GM12878 (cell line): ENCODE results near the gene OR8D1.

Source experiments
- ASH2L ChIP-seq: fragments of 300-600, 200-600 bp; sonication (generic); IDR thresholded peaks from 2 replicates; pipeline ENCODE4 v1.6.1; 2017; ENCODE audit warnings: low read depth, mild to moderate bottlenecking, borderline replicate concordance
- CEBPB ChIP-seq, 2 experiments: fragments of 150-350 bp in 1 of 2; IDR thresholded peaks; 2 replicates each; pipeline ENCODE4 v1.6.1; 2012 to 2014; ENCODE audit warnings: low read depth in 2 of 2, low read length in 2 of 2, borderline replicate concordance in 1 of 2, inconsistent platforms in 1 of 2
- CHD1 ChIP-seq: IDR thresholded peaks from 2 replicates; pipeline ENCODE4 v1.6.1; 2012; ENCODE audit warnings: low read depth, low read length, improper control_type of control experiment
- EZH2 ChIP-seq: IDR thresholded peaks from 2 replicates; pipeline ENCODE4 v1.6.1; 2012; ENCODE audit warnings: low read depth, mild to moderate bottlenecking, control low read depth, inconsistent platforms, low read length, borderline replicate concordance; ENCODE audit not compliant: control insufficient read depth
- JUND ChIP-seq: IDR thresholded peaks from 2 replicates; pipeline ENCODE4 v1.6.1; 2012; ENCODE audit warnings: low read depth, mild to moderate bottlenecking, low read length, improper control_type of control experiment, moderate library complexity
- MTA2 ChIP-seq: fragments of 450-650 bp; IDR thresholded peaks from 2 replicates; pipeline ENCODE4 v1.6.1; 2016; ENCODE audit warnings: low read depth, mild to moderate bottlenecking, moderate library complexity
- MYC ChIP-seq: IDR thresholded peaks from 2 replicates; pipeline ENCODE4 v1.6.1; 2011; ENCODE audit warnings: mild to moderate bottlenecking, low read length, moderate library complexity, inconsistent platforms; ENCODE audit not compliant: insufficient read depth, insufficient replicate concordance, insufficient read length, severe bottlenecking
- POLR2A ChIP-seq: IDR thresholded peaks from 2 replicates; pipeline ENCODE4 v1.6.1; 2011; ENCODE audit warnings: low read depth, mild to moderate bottlenecking, low read length
- RAD21 ChIP-seq: IDR thresholded peaks from 2 replicates; pipeline ENCODE4 v1.6.1; 2011; ENCODE audit warnings: mild to moderate bottlenecking, low read depth, low read length, moderate library complexity; ENCODE audit not compliant: insufficient read depth
- ZNF207 ChIP-seq: fragments of 450-650 bp; IDR thresholded peaks from 2 replicates; pipeline ENCODE4 v1.6.1; 2014; ENCODE audit warnings: antibody characterized with exemption, mild to moderate bottlenecking, borderline replicate concordance
- ZNF274 ChIP-seq: IDR thresholded peaks from one replicate; pipeline ENCODE4 v1.8.0; 2011; ENCODE audit not compliant: insufficient read length, insufficient read depth
- TF ChIP-seq, protein P1 (sequence below): IDR thresholded peaks from 2 replicates; pipeline ENCODE4 v1.6.1; 2012; ENCODE audit warnings: improper control_type of control experiment, low read depth, low read length; ENCODE audit not compliant: insufficient replicate concordance
- TF ChIP-seq, protein P2 (sequence below), 3 experiments: IDR thresholded peaks in 2 of 3; conservative IDR thresholded peaks in 1 of 3; 2 replicates each; pipeline ENCODE4 v1.5.1; 2011; ENCODE audit warnings: low read depth in 3 of 3, low read length in 3 of 3, mild to moderate bottlenecking in 3 of 3, control low read depth in 2 of 3, moderate library complexity in 2 of 3, inconsistent platforms in 1 of 3, mixed read lengths in 1 of 3; ENCODE audit not compliant: control insufficient read depth in 2 of 3, insufficient read depth in 1 of 3; ENCODE audit errors: extremely low read depth in 1 of 3

DNA sequence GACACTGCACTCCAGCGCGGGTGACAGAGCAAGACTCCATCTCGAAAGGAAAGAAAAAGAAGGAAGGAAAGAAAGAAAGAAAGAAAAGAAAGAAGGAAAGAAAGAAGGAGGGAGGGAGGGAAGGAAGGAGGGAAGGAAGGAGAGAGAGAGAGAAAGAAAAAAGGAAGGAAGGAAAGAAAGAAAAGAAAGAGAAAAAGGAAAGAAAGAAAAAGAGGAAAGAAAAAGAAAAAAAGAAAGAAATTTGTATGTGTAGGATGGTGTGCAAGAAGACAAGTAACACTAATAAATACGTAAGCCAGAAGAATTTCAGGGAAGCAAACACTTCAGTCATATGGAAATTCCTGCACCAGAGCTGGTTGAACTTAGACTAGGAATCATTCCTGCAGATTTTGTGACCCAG lies 618 bp downstream of the OR8D1 start:
- TF ChIP-seq, protein P1, sequence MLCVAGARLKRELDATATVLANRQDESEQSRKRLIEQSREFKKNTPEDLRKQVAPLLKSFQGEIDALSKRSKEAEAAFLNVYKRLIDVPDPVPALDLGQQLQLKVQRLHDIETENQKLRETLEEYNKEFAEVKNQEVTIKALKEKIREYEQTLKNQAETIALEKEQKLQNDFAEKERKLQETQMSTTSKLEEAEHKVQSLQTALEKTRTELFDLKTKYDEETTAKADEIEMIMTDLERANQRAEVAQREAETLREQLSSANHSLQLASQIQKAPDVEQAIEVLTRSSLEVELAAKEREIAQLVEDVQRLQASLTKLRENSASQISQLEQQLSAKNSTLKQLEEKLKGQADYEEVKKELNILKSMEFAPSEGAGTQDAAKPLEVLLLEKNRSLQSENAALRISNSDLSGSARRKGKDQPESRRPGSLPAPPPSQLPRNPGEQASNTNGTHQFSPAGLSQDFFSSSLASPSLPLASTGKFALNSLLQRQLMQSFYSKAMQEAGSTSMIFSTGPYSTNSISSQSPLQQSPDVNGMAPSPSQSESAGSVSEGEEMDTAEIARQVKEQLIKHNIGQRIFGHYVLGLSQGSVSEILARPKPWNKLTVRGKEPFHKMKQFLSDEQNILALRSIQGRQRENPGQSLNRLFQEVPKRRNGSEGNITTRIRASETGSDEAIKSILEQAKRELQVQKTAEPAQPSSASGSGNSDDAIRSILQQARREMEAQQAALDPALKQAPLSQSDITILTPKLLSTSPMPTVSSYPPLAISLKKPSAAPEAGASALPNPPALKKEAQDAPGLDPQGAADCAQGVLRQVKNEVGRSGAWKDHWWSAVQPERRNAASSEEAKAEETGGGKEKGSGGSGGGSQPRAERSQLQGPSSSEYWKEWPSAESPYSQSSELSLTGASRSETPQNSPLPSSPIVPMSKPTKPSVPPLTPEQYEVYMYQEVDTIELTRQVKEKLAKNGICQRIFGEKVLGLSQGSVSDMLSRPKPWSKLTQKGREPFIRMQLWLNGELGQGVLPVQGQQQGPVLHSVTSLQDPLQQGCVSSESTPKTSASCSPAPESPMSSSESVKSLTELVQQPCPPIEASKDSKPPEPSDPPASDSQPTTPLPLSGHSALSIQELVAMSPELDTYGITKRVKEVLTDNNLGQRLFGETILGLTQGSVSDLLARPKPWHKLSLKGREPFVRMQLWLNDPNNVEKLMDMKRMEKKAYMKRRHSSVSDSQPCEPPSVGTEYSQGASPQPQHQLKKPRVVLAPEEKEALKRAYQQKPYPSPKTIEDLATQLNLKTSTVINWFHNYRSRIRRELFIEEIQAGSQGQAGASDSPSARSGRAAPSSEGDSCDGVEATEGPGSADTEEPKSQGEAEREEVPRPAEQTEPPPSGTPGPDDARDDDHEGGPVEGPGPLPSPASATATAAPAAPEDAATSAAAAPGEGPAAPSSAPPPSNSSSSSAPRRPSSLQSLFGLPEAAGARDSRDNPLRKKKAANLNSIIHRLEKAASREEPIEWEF = no peak
- TF ChIP-seq RAD21 = no peak
- TF ChIP-seq MYC = no peak
- no peak for TF ChIP-seq ZNF274
- TF ChIP-seq, protein P2, sequence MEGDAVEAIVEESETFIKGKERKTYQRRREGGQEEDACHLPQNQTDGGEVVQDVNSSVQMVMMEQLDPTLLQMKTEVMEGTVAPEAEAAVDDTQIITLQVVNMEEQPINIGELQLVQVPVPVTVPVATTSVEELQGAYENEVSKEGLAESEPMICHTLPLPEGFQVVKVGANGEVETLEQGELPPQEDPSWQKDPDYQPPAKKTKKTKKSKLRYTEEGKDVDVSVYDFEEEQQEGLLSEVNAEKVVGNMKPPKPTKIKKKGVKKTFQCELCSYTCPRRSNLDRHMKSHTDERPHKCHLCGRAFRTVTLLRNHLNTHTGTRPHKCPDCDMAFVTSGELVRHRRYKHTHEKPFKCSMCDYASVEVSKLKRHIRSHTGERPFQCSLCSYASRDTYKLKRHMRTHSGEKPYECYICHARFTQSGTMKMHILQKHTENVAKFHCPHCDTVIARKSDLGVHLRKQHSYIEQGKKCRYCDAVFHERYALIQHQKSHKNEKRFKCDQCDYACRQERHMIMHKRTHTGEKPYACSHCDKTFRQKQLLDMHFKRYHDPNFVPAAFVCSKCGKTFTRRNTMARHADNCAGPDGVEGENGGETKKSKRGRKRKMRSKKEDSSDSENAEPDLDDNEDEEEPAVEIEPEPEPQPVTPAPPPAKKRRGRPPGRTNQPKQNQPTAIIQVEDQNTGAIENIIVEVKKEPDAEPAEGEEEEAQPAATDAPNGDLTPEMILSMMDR (IDR thresholded peaks at IDR 0.05 in 2 of 3, conservative IDR thresholded peaks at IDR 0.05 in 1 of 3; ENCODE audit: control insufficient read depth in 2 of 3, extremely low read depth in 1 of 3, insufficient read depth in 1 of 3, low read depth in 3 of 3, low read length in 3 of 3) = no peak
- TF ChIP-seq EZH2 = no peak
- TF ChIP-seq JUND = no peak
- TF ChIP-seq ASH2L = no peak
- no peak for TF ChIP-seq CHD1
- TF ChIP-seq CEBPB (IDR thresholded peaks at IDR 0.05; ENCODE audit: borderline replicate concordance in 1 of 2, low read depth in 2 of 2, low read length in 2 of 2) = no peak
- TF ChIP-seq MTA2 = no peak
- no peak for TF ChIP-seq ZNF207
- TF ChIP-seq POLR2A = no peak
